HG03432 (cell line): ENCODE measurements around the gene FAF2.

Experiments used
- ATAC-seq: cut with Tn5 transposase; IDR thresholded peaks from one replicate; pipeline ENCODE4 v1.9.1; 2021; ENCODE audit warnings: mild to moderate bottlenecking, moderate library complexity; ENCODE audit not compliant: unreplicated experiment

FAF2 gene

DNA sequence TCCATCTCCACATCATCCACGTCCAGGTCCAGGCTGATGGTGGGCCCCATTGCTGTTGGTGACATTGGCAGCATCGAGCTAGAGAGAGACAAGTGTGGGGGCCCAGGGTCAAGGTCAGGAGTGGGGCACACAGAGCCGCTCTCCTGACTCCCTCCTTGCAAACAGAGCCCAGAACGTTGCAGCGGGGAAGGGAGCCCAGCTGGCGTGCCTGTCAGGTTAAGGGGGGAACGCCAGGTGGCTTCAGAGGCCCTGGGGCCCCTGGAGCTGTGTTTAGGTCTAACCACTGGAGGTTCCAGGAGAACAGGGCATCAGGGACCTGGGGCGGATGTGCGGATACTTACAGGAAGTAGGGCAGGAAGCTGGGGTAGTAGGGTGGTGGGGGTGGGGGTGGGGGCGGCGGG, 81.6 kb downstream of the FAF2 start:
- no peak for ATAC-seq

DNA sequence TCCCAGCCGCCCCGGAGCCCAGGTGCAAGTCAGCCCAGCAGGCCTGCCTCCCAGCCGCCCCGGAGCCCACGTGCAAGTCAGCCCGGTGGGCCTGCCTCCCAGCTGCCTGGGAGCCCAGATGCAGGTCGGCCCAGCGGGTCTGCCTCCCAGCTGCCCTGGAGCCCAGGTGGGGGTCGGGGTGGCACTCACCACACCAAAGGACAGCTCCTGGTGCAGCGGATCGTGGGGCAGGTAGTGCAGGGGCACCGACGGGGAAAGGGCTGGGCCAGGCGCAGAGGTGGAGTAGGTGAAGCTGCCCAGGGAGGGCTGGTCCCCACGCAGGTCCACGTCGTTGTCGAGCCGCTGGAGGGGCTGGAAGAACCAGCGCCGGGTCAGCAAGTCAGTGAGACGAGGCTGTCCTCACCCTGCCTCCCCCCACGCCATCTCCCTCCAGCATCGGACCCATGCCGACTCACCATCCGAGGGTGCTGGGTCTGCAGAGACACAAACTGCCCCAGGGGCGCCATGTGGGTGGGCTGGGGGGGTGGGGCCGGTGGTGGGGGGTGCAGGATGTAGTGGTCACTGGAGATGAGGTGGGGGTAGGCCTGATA, 82.3 kb downstream of the FAF2 start:
- no peak for ATAC-seq

DNA sequence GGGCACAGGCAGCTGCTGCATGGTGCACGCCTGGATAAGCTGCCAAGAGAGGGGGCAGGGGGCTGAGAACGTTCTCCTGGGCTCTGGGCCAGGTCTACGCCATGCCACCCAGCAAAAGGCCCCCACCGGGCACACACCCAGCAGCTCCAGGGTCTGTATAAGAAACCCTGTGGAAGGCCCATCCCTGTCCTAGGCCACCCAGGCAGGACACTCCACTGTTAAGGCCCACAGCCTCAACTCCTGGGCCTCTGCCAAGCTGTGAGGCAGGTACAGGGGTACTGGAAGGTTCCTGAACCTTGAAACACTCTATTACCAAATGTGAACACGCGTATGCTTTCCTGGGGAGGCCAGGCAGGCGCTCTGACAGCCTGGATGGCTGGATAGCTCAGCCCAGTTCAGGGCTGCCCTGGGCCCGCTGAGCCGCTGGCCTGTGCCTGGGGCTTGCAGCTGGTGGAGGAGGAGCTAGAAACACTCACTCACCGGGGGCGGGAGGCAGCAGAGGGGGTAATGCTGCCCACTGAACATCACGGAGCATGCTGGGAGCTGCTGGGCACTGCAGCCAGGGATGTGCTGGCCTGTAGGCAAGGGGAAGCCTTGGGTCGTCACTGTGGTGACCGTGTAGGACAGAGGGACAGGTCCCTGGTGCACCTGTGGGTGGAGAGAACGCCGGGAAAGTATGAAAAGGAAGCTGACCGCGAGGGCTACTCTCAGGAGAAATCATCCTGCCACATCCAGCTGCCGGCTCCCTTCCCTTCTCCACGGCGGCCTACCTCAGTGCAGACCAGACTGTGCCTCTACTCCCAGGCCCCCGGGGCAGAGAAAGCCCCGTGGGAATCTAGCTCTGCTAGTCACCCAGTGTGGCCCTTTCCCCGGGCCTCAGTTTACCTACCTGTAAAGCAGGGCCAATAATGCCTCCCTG, 83.1 kb downstream of the FAF2 start:
- ATAC-seq = no peak

GRCh38 chr5:176531902-176532493, 83.8 kb downstream of the FAF2 start:
- ATAC-seq = no peak

- no peak for ATAC-seq
Observed at GRCh38 chr5:176532795-176533194, 84.6 kb downstream of the FAF2 start.

DNA sequence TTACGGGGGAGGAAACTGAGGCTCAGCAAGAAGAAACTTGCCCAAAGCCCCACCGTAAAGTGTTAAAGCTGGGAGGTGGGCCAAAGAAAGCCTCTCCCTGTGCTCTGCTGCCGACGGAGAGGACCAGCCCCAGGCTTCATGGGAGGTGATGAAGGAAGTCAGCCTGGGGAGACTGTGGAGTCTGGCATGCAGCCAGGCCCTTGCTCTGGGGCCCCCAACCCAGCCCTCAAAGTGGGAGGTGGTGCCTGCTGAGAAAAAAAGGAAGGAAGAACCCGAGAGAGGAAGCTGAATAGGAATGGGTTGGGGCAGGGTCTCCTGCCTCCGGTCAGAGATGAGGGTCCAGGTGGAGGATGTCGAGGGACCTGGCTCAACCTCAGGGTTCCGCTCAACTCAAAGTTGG, 85.2 kb downstream of the FAF2 start:
- no peak for ATAC-seq

DNA sequence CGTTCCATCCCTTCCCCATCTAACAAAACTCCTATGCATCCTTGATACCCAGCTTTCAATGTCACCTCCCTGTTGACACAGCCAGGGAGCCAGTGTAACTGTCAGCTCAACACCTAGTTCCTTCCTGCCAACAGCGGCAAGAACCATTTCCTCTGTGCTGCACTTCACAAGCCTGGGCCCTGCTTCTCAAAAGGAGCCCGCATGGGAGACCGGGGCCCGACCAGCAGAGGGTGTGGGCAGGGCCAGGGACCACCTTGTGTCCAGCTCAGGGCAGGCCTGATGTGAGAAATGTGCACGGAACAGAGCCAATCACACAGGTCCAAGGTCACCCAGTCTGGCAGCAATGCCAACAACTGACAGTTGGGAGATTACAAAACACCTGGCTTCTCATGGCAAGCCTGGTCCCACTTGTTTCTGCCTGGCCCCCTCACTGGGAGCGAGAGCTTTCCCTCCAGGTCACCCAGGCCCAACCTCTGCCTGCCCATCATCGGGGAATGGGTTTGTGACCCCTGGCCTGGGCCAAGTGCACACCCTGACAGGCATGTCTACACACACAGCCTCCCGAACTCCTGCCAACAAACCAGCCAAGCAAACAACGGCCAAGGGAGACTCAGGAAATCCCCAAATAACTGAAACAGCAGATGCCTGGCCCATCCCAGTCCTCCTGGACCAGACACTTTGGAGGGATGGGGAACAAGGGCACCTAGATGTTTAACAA, 85.9 kb downstream of the FAF2 start:
- no peak for ATAC-seq

DNA sequence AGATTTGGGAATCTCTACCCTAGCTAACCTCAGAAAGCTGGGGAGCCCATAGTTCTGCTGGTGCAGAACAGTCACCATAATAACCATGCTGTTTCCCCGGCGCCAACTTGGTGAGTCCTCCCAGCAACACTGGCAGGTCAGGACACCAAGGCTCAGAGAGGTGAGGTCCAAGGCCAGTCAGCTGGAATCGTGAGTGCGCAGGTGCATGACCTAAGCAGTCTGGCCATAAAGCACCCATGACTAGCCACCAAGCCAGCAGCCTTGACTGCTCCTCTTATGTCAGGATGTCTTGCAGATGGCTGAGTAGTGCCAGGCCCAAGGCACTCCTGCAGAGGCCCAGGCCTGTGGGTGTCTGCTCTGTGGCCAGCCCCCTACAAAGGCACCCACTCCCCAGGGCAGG, 86.5 kb downstream of the FAF2 start:
- no peak for ATAC-seq

GRCh38 chr5:176535101-176535663, 87.0 kb downstream of the FAF2 start:
- no peak for ATAC-seq

DNA sequence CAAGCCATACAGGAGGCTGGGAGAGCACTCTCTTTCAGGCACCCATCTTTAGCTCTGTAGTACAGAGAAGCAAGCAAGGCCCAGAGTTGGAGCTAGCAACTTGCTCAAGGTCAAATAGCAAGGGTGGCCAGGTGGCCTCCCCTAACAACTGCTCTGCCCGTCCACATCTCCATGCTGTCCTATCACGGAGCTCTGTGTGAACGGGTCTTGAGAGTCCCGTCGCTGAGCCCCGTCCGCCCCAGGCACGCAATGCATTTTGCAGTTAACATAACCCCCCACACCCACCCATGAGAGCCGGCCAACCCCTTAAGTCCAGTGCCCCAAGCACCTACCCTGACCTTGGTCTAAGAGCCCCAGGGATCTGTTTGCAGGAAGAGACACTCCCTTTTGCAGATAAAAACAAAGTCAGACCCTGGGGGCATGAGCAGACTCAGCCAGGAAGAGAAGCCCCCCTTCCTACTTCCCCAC, 87.5 kb downstream of the FAF2 start:
- no peak for ATAC-seq

GRCh38 chr5:176536132-176536901, 88.1 kb downstream of the FAF2 start:
- peak; percentile 29 for ATAC-seq

- ATAC-seq = peak; percentile 58
Observed at GRCh38 chr5:176536902-176537553, 88.8 kb downstream of the FAF2 start, which contains the start of gene RNF44. Gene RNF44, minus strand, starts transcription at chr5:176537402. Its CDS starts 4,930 bp downstream, at chr5:176532472.

DNA sequence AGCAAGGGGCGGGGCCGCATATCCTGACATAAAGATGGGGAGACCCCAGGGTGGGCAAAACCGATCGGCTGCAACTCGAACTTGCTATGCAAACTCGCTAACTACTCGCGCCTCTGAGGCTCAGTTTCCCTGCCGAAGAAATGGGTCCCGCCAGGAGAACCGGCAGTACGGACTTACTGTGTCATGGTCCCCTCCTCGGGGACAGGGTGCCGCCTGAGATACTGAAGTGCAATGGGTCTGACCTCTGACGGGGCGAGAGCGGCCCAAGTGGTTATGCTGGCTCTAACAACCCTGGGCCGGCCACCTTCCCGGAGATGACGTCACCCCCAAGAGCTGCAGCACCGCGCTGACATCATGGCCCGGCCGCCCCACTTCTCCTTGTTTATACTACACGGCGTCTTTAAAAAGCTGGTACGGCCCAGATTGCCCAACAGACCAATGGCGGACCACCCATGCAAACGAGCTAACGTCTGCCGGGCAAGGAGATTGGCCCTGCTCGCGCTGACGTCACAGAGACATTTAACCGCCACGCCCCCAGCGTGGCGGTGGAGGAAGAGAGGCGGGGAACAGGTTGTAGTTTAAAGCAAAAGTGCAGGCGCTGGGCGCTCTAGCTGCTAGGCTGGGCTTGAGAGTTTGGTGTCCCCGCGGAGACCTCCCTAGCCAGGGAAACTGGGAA, 89.5 kb downstream of the FAF2 start:
- ATAC-seq = peak; percentile 67

DNA sequence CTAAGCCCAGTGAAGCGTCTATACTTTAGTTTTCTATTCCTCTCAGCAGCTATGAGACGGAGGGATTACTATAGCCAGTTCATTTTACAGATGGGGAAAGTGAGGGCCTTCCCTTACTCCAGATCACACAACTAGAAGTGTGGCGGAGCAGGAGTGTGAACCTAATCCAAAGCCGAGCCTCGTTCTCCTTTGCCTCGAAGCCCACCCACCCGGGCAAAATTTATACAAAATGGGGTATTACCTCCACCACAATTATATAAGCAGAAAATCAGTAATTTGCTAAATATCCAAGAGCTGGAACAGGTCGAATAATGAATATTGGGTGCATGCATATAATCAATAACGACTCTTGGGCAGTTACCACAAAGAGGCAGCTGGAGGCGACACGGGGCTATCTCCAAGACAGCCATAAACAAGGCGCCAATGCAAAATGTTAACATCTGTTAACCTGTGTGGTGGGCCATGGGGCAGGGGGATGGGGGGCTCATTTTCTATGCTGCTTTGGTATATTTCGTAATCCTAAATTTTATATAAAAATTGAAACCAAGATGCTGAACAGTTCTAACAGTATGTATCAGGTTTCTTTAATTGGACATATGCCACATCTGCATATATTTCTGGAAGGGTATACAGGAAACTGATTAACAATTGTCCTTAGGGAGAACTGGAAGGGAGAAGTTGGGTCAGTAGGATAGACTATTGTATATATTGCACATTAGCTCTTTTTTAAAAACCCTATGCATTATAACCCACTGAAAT, 90.2 kb downstream of the FAF2 start:
- no peak for ATAC-seq

- no peak for ATAC-seq
Observed at GRCh38 chr5:176538989-176539384, 90.8 kb downstream of the FAF2 start.

- ATAC-seq = no peak
Observed at GRCh38 chr5:176540476-176540899, 92.3 kb downstream of the FAF2 start.

DNA sequence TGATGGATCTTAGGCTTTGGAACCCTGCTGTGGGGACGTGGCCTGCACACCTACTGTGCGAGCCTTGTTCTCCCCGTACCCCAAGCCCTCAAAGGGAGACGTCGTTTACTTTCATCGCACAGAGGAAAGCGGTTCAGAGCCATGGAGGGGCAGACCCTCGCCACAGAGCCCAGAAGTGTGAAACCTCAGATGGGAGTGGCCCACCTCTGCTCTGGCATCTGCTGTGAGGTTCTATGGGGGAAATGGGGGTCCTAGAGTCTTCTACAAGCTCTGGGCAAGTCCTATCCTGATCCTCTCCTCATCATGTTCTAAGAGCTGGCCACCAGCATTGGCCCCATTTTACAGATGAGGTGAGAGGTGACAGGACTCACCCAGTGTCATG, 92.8 kb downstream of the FAF2 start:
- ATAC-seq = no peak
